Keratinocyte (primary cell): ENCODE measurements around the gene HNRNPU. TPM values are rescaled to one million over a fixed set of nuclear protein-coding genes. Genes with fewer than 3 reads are reported as not detected.

ENCODE experiments used
- DNase-seq: peaks from one replicate; pipeline ENCODE4 v3.0.0-alpha.2; 2011; ENCODE audit warnings: low read depth, missing footprints, low spot score
- FAIRE-seq: peaks from 2 replicates; lab custom pipeline; 2011; peaks lifted over from hg19 to GRCh38; lab: Jason Lieb, UNC
- H2AFZ ChIP-seq: 2 replicates; pipeline ENCODE4 v1.6.0; 2012; ENCODE audit warnings: low read length, control low read depth, inconsistent platforms; ENCODE audit not compliant: control insufficient read depth
- H3K27ac ChIP-seq: 2 replicates; pipeline ENCODE4 v1.5.1; 2011; ENCODE audit warnings: low read length; ENCODE audit not compliant: control insufficient read depth, insufficient read depth
- H3K27me3 ChIP-seq: 3 replicates; pipeline ENCODE4 v1.6.0; 2011; ENCODE audit warnings: low read length; ENCODE audit not compliant: control insufficient read depth, insufficient read depth; ENCODE audit errors: extremely low read depth
- H3K36me3 ChIP-seq, 2 experiments: 2 replicates in 1 of 2; 3 replicates in 1 of 2; pipeline ENCODE4 v1.5.1; 2011; ENCODE audit warnings: low read length in 2 of 2, mild to moderate bottlenecking in 1 of 2; ENCODE audit not compliant: control insufficient read depth in 2 of 2, insufficient read depth in 2 of 2; ENCODE audit errors: extremely low read depth in 1 of 2
- H3K4me1 ChIP-seq: 3 replicates; pipeline ENCODE4 v1.5.1; 2011; ENCODE audit warnings: low read length; ENCODE audit not compliant: control insufficient read depth, insufficient read depth; ENCODE audit errors: extremely low read depth
- H3K4me2 ChIP-seq: 3 replicates; pipeline ENCODE4 v1.6.0; 2011; ENCODE audit warnings: low read depth, low read length; ENCODE audit not compliant: control insufficient read depth, insufficient read depth; ENCODE audit errors: extremely low read depth
- H3K4me3 ChIP-seq, 3 experiments: fragments of 200-600 bp in 1 of 3; sonication (generic) in 1 of 3; 2 replicates in 2 of 3; 3 replicates in 1 of 3; pipeline ENCODE4 v1.5.1; 2011 to 2016; ENCODE audit warnings: low read length in 3 of 3, mild to moderate bottlenecking in 3 of 3, control low read depth in 2 of 3, inconsistent platforms in 1 of 3, low read depth in 1 of 3, mixed read lengths in 1 of 3, mixed run types in 1 of 3, moderate library complexity in 1 of 3; ENCODE audit not compliant: control insufficient read depth in 2 of 3, insufficient read depth in 2 of 3; ENCODE audit errors: extremely low read depth in 1 of 3
- H3K79me2 ChIP-seq: 2 replicates; pipeline ENCODE4 v1.6.0; 2012; ENCODE audit warnings: low read length; ENCODE audit not compliant: control insufficient read depth, insufficient read depth
- H3K9ac ChIP-seq: 3 replicates; pipeline ENCODE4 v1.6.0; 2011; ENCODE audit warnings: low read length; ENCODE audit not compliant: control insufficient read depth, insufficient read depth; ENCODE audit errors: extremely low read depth
- H3K9me1 ChIP-seq: 3 replicates; pipeline ENCODE4 v1.6.0; 2011; ENCODE audit warnings: low read length; ENCODE audit not compliant: control insufficient read depth, insufficient read depth; ENCODE audit errors: extremely low read depth
- H3K9me3 ChIP-seq: 2 replicates; pipeline ENCODE4 v1.5.1; 2012; ENCODE audit warnings: low read depth, low read length; ENCODE audit not compliant: control insufficient read depth
- H4K20me1 ChIP-seq: 3 replicates; pipeline ENCODE4 v1.6.0; 2011; ENCODE audit warnings: low read length; ENCODE audit not compliant: control insufficient read depth, insufficient read depth; ENCODE audit errors: extremely low read depth
- CTCF ChIP-seq, 3 experiments: IDR thresholded peaks in 1 of 3; conservative IDR thresholded peaks in 1 of 3; optimal IDR thresholded peaks in 1 of 3; 2 replicates in 2 of 3; 3 replicates in 1 of 3; pipeline versions ENCODE3 to v1.5.1; 2011; ENCODE audit warnings: low read length in 3 of 3, mild to moderate bottlenecking in 3 of 3, moderate library complexity in 2 of 3, control low read depth in 1 of 3, inconsistent platforms in 1 of 3; ENCODE audit not compliant: insufficient read depth in 2 of 3; ENCODE audit errors: extremely low read depth in 1 of 3
- EZH2 ChIP-seq: IDR thresholded peaks from one replicate; pipeline ENCODE4 v1.6.1; 2012; ENCODE audit warnings: inconsistent platforms, mild to moderate bottlenecking, low read length, moderate library complexity
- dilution Hi-C: fragments of 300-500 bp; cut with MboI; formaldehyde crosslinking; loops from one replicate; pipeline ENCODE4 v1.7.0; 2020; ENCODE audit warnings: low sequenced_read_pairs; ENCODE audit not compliant: extremely low pct_ligation_motif_present
- polyA plus RNA-seq, 5 experiments: library from polyadenylated mRNA; depleted of rRNA in 3 of 5; stranded (reverse) in 3 of 5; stranded (forward) in 1 of 5; unstranded in 1 of 5; fragments of >200 nt; gene quantifications; 1 replicate in 1 of 5; 2 replicates in 3 of 5; 3 replicates in 1 of 5; pipeline versions ENCODE4 v1.2.1 to v1.2.3, GENCODE V29; 2011 to 2012; ENCODE audit warnings: missing spikeins in 2 of 5, low read depth in 1 of 5, low replicate concordance in 1 of 5

HNRNPU gene
- polyA plus RNA-seq, 1 donor (not counting 4 experiments of a cell fraction or from before 2014, with no cell fraction given), result 220 TPM

GRCh38 chr1:244881552-244882280, 17.4 kb upstream of the HNRNPU start:
- H2AFZ ChIP-seq, result no peak overlapping the region
- H3K9me3 ChIP-seq, result no peaks in the 10 kb centered on the region
- no peaks in the 10 kb centered on the region for H3K4me1 ChIP-seq
- dilution Hi-C loops, result no loop called here
- DNase-seq (no peak), FAIRE-seq (no peak)
- H3K9me1 ChIP-seq, result no peaks in the 10 kb centered on the region
- no peak overlapping the region for H3K27ac ChIP-seq
- no peak overlapping the region for H3K4me3 ChIP-seq
- no peaks in the 10 kb centered on the region for H4K20me1 ChIP-seq
- H3K9ac ChIP-seq, result no peak overlapping the region
- H3K79me2 ChIP-seq, result no peaks in the 10 kb centered on the region
- H3K4me2 ChIP-seq, result no peak overlapping the region
- H3K36me3 ChIP-seq, result no peaks in the 10 kb centered on the region
- TF ChIP-seq CTCF (optimal IDR thresholded peaks at IDR 0.05 in 1 of 3, IDR thresholded peaks at IDR 0.05 in 1 of 3, conservative IDR thresholded peaks at IDR 0.05 in 1 of 3; ENCODE audit: extremely low read depth in 1 of 3, insufficient read depth in 2 of 3, low read length in 3 of 3) (no peak), EZH2 (no peak)
- no peaks in the 10 kb centered on the region for H3K27me3 ChIP-seq

GRCh38 chr1:244878681-244879080, 14.3 kb upstream of the HNRNPU start:
- no peak for DNase-seq

More at GRCh38 chr1:244878681-244879080, 14.3 kb upstream of the HNRNPU start:
- H3K9me1 ChIP-seq, result no peaks in the 10 kb centered on the region
- FAIRE-seq, result no peak
- no peaks in the 10 kb centered on the region for H3K4me1 ChIP-seq
- H3K79me2 ChIP-seq, result no peaks in the 10 kb centered on the region
- TF ChIP-seq EZH2, result no peak
- no peak for TF ChIP-seq CTCF (optimal IDR thresholded peaks at IDR 0.05 in 1 of 3, IDR thresholded peaks at IDR 0.05 in 1 of 3, conservative IDR thresholded peaks at IDR 0.05 in 1 of 3; ENCODE audit: extremely low read depth in 1 of 3, insufficient read depth in 2 of 3, low read length in 3 of 3)
- no peak overlapping the region for H3K4me3 ChIP-seq
- H4K20me1 ChIP-seq, result no peaks in the 10 kb centered on the region
- H3K4me2 ChIP-seq, result no peak overlapping the region
- no peaks in the 10 kb centered on the region for H3K36me3 ChIP-seq
- dilution Hi-C loops, result no loop called here
- H3K9ac ChIP-seq, result no peak overlapping the region
- H3K27ac ChIP-seq, result no peak overlapping the region
- H2AFZ ChIP-seq, result no peak overlapping the region
- H3K27me3 ChIP-seq, result no peaks in the 10 kb centered on the region
- H3K9me3 ChIP-seq, result no peaks in the 10 kb centered on the region
